Hepatocyte (in vitro differentiated cells): ENCODE results near the gene MTR.

Source experiments
- CTCF ChIP-seq: fragments of 200-600 bp; sonication (generic); IDR thresholded peaks from 2 replicates; pipeline ENCODE4 v1.5.1; 2016; ENCODE audit warnings: antibody characterized with exemption, mild to moderate bottlenecking; ENCODE audit not compliant: poor library complexity
- EZH2 ChIP-seq: fragments of 200-600 bp; sonication (generic); IDR thresholded peaks from 2 replicates; pipeline ENCODE4 v1.6.1; 2016; ENCODE audit warnings: antibody characterized with exemption, mild to moderate bottlenecking, borderline replicate concordance

GRCh38 chr1:236858165-236858564, 63.1 kb downstream of the MTR start:
- TF ChIP-seq CTCF (no peak), EZH2 (no peak)
